PC-3 (cell line): ENCODE data around the gene TMEM231. TPM values are rescaled to one million over a fixed set of nuclear protein-coding genes. Genes with fewer than 3 reads are reported as not detected.
A peak's percentile ranks its signal among the peaks of the same experiment; 100 is the strongest.

ENCODE experiments used
- ATAC-seq: fragments of 200-7000 bp; cut with Tn5 transposase; 2 replicates; pipeline ENCODE4 v1.9.1; 2020; ENCODE audit warnings: mild to moderate bottlenecking, moderate library complexity
- BruUV-seq: library from RNA; stranded (reverse); fragments of 400-500 nt; replicated peaks from 2 replicates; lab custom pipeline; 2021; lab: Mats Ljungman, UMichigan
- CTCF ChIA-PET: fragments of 300-600 bp; sonication (Branson Sonifier 250); formaldehyde crosslinking; loops from one replicate; lab custom pipeline; 2022; ENCODE audit warnings: antibody characterized with exemption; lab: Charles Lee
- POLR2A ChIA-PET: fragments of 300-600 bp; sonication (Branson Sonifier 250); formaldehyde crosslinking; loops from one replicate; lab custom pipeline; 2022; ENCODE audit warnings: antibody characterized with exemption; ENCODE audit not compliant: unreplicated experiment; lab: Charles Lee
- DNase-seq: peaks from one replicate; pipeline ENCODE4 v3.0.0-alpha.2; 2015
- H2AFZ ChIP-seq: fragments of 300-600 bp; sonication (generic); 2 replicates; pipeline ENCODE4 v1.6.0; 2016; ENCODE audit warnings: antibody characterized with exemption, low read length
- H3F3A ChIP-seq: fragments of 300-600 bp; sonication (generic); one replicate; pipeline ENCODE4 v1.6.0; 2017; ENCODE audit warnings: antibody characterized with exemption, low read length, control low read depth, mild to moderate bottlenecking; ENCODE audit not compliant: unreplicated experiment
- H3K27ac ChIP-seq: fragments of 300-600 bp; sonication (generic); 2 replicates; pipeline ENCODE4 v1.5.1; 2016; ENCODE audit warnings: mild to moderate bottlenecking, low read length
- H3K27me3 ChIP-seq: fragments of 300-600 bp; sonication (generic); 2 replicates; pipeline ENCODE4 v1.6.1; 2016; ENCODE audit warnings: low read length, mixed read lengths
- H3K36me3 ChIP-seq: fragments of 300-600 bp; sonication (generic); 2 replicates; pipeline ENCODE4 v1.6.1; 2016; ENCODE audit warnings: low read depth, mixed run types, low read length, mixed read lengths
- H3K4me1 ChIP-seq: fragments of 300-600 bp; sonication (generic); 2 replicates; pipeline ENCODE4 v1.5.1; 2016; ENCODE audit warnings: low read length; ENCODE audit not compliant: insufficient read depth
- H3K4me2 ChIP-seq: fragments of 300-600 bp; sonication (generic); 2 replicates; pipeline ENCODE4 v1.6.0; 2016; ENCODE audit warnings: low read length
- H3K4me3 ChIP-seq: fragments of 300-600 bp; sonication (generic); 2 replicates; pipeline ENCODE4 v1.5.1; 2016; ENCODE audit warnings: mild to moderate bottlenecking, low read length, mixed read lengths
- H3K79me2 ChIP-seq: fragments of 300-600 bp; sonication (generic); 2 replicates; pipeline ENCODE4 v1.6.1; 2017; ENCODE audit warnings: low read length, mixed read lengths
- H3K9ac ChIP-seq: fragments of 300-600 bp; sonication (generic); 2 replicates; pipeline ENCODE4 v1.6.0; 2016; ENCODE audit warnings: mild to moderate bottlenecking, low read length
- H3K9me2 ChIP-seq: fragments of 300-600 bp; sonication (generic); replicated peaks from 2 replicates; pipeline ENCODE4 v1.6.1; 2016; ENCODE audit warnings: mixed run types, low read length, mixed read lengths
- H3K9me3 ChIP-seq: fragments of 300-600 bp; sonication (generic); 2 replicates; pipeline ENCODE4 v1.6.1; 2016; ENCODE audit warnings: low read length, mixed read lengths
- H4K20me1 ChIP-seq: fragments of 300-600 bp; sonication (generic); 2 replicates; pipeline ENCODE4 v1.6.1; 2016; ENCODE audit warnings: low read length, mixed read lengths
- EZH2 ChIP-seq: fragments of 300-600 bp; sonication (generic); IDR thresholded peaks from one replicate; pipeline ENCODE4 v1.6.1; 2017; ENCODE audit warnings: antibody characterized with exemption, mild to moderate bottlenecking, low read length; ENCODE audit not compliant: unreplicated experiment
- EZH2phosphoT487 ChIP-seq: fragments of 300-600 bp; sonication (generic); IDR thresholded peaks from 2 replicates; pipeline ENCODE4 v1.6.1; 2018; ENCODE audit warnings: mild to moderate bottlenecking, antibody characterized with exemption, low read length, borderline replicate concordance
- intact Hi-C: fragments of 100-400 bp; cut with micrococcal nuclease; formaldehyde crosslinking; loops from 2 replicates; pipeline ENCODE4 v1.9.0; 2023
- total RNA-seq: library from RNA; depleted of rRNA; stranded (reverse); fragments of >200 nt; gene quantifications from 2 replicates; pipeline ENCODE4 v1.2.3, GENCODE V29; 2014
- TF ChIP-seq, protein P1 (sequence below): fragments of 300-600 bp; sonication (generic); conservative IDR thresholded peaks from 2 replicates; pipeline ENCODE4 v1.5.1; 2017; ENCODE audit warnings: antibody characterized with exemption, low read depth, mild to moderate bottlenecking, low read length

The TMEM231 gene
- total RNA-seq, 1 experiment from 2014 or later, result 20.2 TPM

DNA sequence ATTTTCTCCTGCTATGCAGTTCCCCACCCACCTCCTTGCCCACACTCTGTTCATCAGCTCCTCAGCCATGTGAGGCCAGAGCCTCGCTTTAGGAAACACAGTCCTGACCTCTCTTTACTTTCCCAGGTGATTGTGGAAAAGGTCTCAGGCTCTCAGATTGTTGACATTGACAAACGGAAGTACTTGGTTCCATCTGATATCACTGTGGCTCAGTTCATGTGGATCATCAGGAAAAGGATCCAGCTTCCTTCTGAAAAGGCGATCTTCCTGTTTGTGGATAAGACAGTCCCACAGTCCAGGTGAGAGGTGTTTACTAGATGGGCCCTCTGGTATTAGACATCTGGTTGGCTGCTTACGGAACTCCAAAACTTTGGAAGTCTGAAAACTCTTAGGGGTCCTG lies 11.9 kb upstream of the TMEM231 start:
- Histone ChIP-seq H3F3A (no peaks in the 10 kb centered on the region), H3K36me3 (no peaks in the 10 kb centered on the region; the same call in 1 of the 2 replicates), H3K27me3 (no peaks in the 10 kb centered on the region), H3K4me2 (no peak overlapping the region), H4K20me1 (no peaks in the 10 kb centered on the region), H3K9ac (no peak overlapping the region), H3K9me3 (no peaks in the 10 kb centered on the region), H3K27ac (no peak overlapping the region), H3K9me2 (no peaks in the 10 kb centered on the region), H3K79me2 (peaks cover 20% of the 10 kb centered on the region), H3K4me3 (no peak overlapping the region), H2AFZ (no peak overlapping the region), H3K4me1 (no peaks in the 10 kb centered on the region)
- no peak for ATAC-seq
- no peak for DNase-seq
- POLR2A ChIA-PET, result no interaction called here
- intact Hi-C loops, result loop anchor here (5.0 kb wide), 1 partner anchor 96 kb away; no protein-coding TSS in a partner anchor
- no peak for TF ChIP-seq EZH2
- TF ChIP-seq, protein P1, sequence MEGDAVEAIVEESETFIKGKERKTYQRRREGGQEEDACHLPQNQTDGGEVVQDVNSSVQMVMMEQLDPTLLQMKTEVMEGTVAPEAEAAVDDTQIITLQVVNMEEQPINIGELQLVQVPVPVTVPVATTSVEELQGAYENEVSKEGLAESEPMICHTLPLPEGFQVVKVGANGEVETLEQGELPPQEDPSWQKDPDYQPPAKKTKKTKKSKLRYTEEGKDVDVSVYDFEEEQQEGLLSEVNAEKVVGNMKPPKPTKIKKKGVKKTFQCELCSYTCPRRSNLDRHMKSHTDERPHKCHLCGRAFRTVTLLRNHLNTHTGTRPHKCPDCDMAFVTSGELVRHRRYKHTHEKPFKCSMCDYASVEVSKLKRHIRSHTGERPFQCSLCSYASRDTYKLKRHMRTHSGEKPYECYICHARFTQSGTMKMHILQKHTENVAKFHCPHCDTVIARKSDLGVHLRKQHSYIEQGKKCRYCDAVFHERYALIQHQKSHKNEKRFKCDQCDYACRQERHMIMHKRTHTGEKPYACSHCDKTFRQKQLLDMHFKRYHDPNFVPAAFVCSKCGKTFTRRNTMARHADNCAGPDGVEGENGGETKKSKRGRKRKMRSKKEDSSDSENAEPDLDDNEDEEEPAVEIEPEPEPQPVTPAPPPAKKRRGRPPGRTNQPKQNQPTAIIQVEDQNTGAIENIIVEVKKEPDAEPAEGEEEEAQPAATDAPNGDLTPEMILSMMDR, result no peak
- no peak for TF ChIP-seq EZH2phosphoT487
- BruUV-seq, result no TSS peak
- CTCF ChIA-PET, result no interaction called here

GRCh38 chr16:75566758-75567255 lies 10.8 kb upstream of the TMEM231 start:
- no peaks in the 10 kb centered on the region for H3K4me1 ChIP-seq
- H3K36me3 ChIP-seq, result no peaks in the 10 kb centered on the region; the same call in 1 of the 2 replicates
- H3K79me2 ChIP-seq, result peaks cover 20% of the 10 kb centered on the region
- H3K9me3 ChIP-seq, result no peaks in the 10 kb centered on the region
- POLR2A ChIA-PET, result no interaction called here
- peak overlapping the region; percentile 82 for H3K4me3 ChIP-seq
- DNase-seq (no peak), ATAC-seq (peak; percentile 10; the same call in 1 of the 2 replicates)
- no peaks in the 10 kb centered on the region for H4K20me1 ChIP-seq
- no peaks in the 10 kb centered on the region for H3K9me2 ChIP-seq
- no TSS peak for BruUV-seq
- H3K27ac ChIP-seq, result no peak overlapping the region
- peak overlapping the region; percentile 92 for H2AFZ ChIP-seq
- intact Hi-C loops, result loop anchor here (5.0 kb wide), 1 partner anchor 95 kb away; no protein-coding TSS in a partner anchor
- CTCF ChIA-PET, result no interaction called here
- TF ChIP-seq EZH2phosphoT487 (no peak), EZH2 (no peak)
- TF ChIP-seq, protein P1, result no peak
- H3K4me2 ChIP-seq, result peak overlapping the region; percentile 92
- H3K27me3 ChIP-seq, result no peaks in the 10 kb centered on the region
- peak overlapping the region; percentile 77 for H3K9ac ChIP-seq
- H3F3A ChIP-seq, result no peaks in the 10 kb centered on the region

- Histone ChIP-seq H3K79me2 (peaks cover 20% of the 10 kb centered on the region), H2AFZ (peak within 1 kb of the TSS; percentile 92), H3K4me2 (peak within 1 kb of the TSS; percentile 92), H3K9me2 (no peaks in the 10 kb centered on the region), H3K4me1 (no peaks in the 10 kb centered on the region), H3K36me3 (no peaks in the 10 kb centered on the region; the same call in 1 of the 2 replicates), H3K27ac (no peak within 1 kb of the TSS), H3K27me3 (no peaks in the 10 kb centered on the region), H3F3A (no peaks in the 10 kb centered on the region), H4K20me1 (no peaks in the 10 kb centered on the region), H3K4me3 (peak within 1 kb of the TSS; percentile 82), H3K9me3 (no peaks in the 10 kb centered on the region), H3K9ac (peak within 1 kb of the TSS; percentile 77)
- DNase-seq (peak; percentile 71), ATAC-seq (peak; percentile 81)
- ChIA-PET POLR2A (no interaction called here), CTCF (interaction anchor here (1.5 kb wide), 1 partner anchor 55 kb away, joined by 6 read pairs; no protein-coding TSS in a partner anchor)
- no TSS peak for BruUV-seq
- intact Hi-C loops, result loop anchor here (5.0 kb wide), 1 partner anchor 94 kb away; no protein-coding TSS in a partner anchor
- no peak for TF ChIP-seq EZH2
- TF ChIP-seq, protein P1, result no peak
- no peak for TF ChIP-seq EZH2phosphoT487
These were observed 10.1 kb upstream of the TMEM231 start, which contains the start of gene GABARAPL2 for GRCh38 chr16:75566040-75566757. Gene GABARAPL2 (plus strand): TSS chr16:75566379. CDS start chr16:75566487, 108 bp downstream.
